ENCODE measurements around the gene FTCDNL1.

DNA sequence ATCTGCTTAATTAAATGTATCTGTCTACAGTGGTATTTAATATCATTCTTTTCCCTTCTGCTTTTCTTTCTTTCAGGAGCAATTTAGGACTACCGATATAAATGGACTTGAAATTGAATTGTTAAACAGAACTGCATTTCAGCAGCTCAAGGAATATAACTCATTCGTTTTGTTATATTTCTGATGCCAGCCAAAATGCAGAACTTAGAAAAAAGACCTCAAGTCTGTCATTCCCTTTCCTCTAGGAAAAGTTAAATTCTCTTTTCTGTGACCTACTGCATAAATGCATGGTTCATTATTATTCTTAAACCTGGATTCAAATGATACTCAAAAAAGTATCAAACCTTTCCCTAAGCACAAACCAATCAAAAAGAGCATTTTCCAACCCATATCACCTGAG is 21.4 kb downstream of the FTCDNL1 start:
- no peak for TF ChIP-seq TBP (CRISPR knock-in tag; IDR thresholded peaks at IDR 0.05)
- no peak for TF ChIP-seq MLX (CRISPR knock-in tag; IDR thresholded peaks at IDR 0.05)
- no peak for TF ChIP-seq CTCF (CRISPR knock-in tag; IDR thresholded peaks at IDR 0.05)
